SK-N-SH (cell line): ENCODE measurements around the gene LIME1. TPM values are rescaled to one million over a fixed set of nuclear protein-coding genes. Genes with fewer than 3 reads are reported as not detected.

Experiments used
- CTCF ChIA-PET: fragments of 300-600, 350-600 bp; formaldehyde crosslinking; extraction: SDS; loops from one replicate; lab custom pipeline; 2021; lab: Yijun Ruan, JAX
- POLR2A ChIA-PET: fragments of 350-600 bp; sonication (Branson Sonifier 250); formaldehyde crosslinking; extraction: SDS; loops from one replicate; lab custom pipeline; 2020; ENCODE audit warnings: antibody characterized with exemption, inconsistent platforms; lab: Yijun Ruan, JAX
- DNase-seq: peaks from one replicate; pipeline ENCODE4 v3.0.0; 2012
- H2AFZ ChIP-seq: fragments of 200-600 bp; sonication (generic); 2 replicates; pipeline ENCODE4 v1.8.1; 2016; ENCODE audit warnings: antibody characterized with exemption, mild to moderate bottlenecking, low read depth
- H3F3A ChIP-seq: fragments of 200-600 bp; sonication (generic); replicated peaks from 2 replicates; pipeline ENCODE3; 2016; ENCODE audit warnings: antibody characterized with exemption, mild to moderate bottlenecking; ENCODE audit not compliant: insufficient read depth
- H3K27ac ChIP-seq, 2 experiments: fragments of 200-500 bp in 1 of 2; fragments of 200-600 bp in 1 of 2; sonication (Bioruptor generic) in 1 of 2; sonication (generic), shearing (Covaris generic) in 1 of 2; 2 replicates each; pipeline versions ENCODE4 v1.5.1 to v1.6.1; 2014 to 2016; ENCODE audit warnings: low read depth in 2 of 2, inconsistent platforms in 1 of 2, low read length in 1 of 2, mild to moderate bottlenecking in 1 of 2, mixed read lengths in 1 of 2
- H3K27me3 ChIP-seq: fragments of 200-600 bp; sonication (generic), shearing (Covaris generic); 2 replicates; pipeline ENCODE4 v1.6.1; 2016; ENCODE audit warnings: mixed run types; ENCODE audit not compliant: insufficient read depth
- H3K36me3 ChIP-seq, 2 experiments: fragments of 200-500 bp in 1 of 2; fragments of 200-600 bp in 1 of 2; sonication (Bioruptor generic) in 1 of 2; sonication (generic) in 1 of 2; replicated peaks in 1 of 2; 2 replicates each; pipeline versions ENCODE3 to v1.5.1; 2014 to 2016; ENCODE audit warnings: low read length in 1 of 2, mild to moderate bottlenecking in 1 of 2; ENCODE audit not compliant: insufficient read depth in 2 of 2, control insufficient read depth in 1 of 2
- H3K4me1 ChIP-seq, 2 experiments: fragments of 200-500 bp in 1 of 2; fragments of 200-600 bp in 1 of 2; sonication (Bioruptor generic) in 1 of 2; sonication (generic), shearing (Covaris generic) in 1 of 2; 2 replicates each; pipeline versions ENCODE4 v1.5.1 to v1.6.1; 2014 to 2016; ENCODE audit warnings: low read depth in 1 of 2, low read length in 1 of 2, mixed run types in 1 of 2; ENCODE audit not compliant: insufficient read depth in 2 of 2, control insufficient read depth in 1 of 2
- H3K4me2 ChIP-seq: fragments of 200-600 bp; sonication (generic), shearing (Covaris generic); 2 replicates; pipeline ENCODE4 v1.6.1; 2017; ENCODE audit warnings: mixed run types
- H3K4me3 ChIP-seq, 2 experiments: fragments of 200-500 bp in 1 of 2; fragments of 200-600 bp in 1 of 2; sonication (Bioruptor generic) in 1 of 2; sonication (generic), shearing (Covaris generic) in 1 of 2; 2 replicates each; pipeline versions ENCODE4 v1.5.1 to v1.8.1; 2014 to 2016; ENCODE audit warnings: low read depth in 2 of 2, inconsistent platforms in 1 of 2, low read length in 1 of 2, mild to moderate bottlenecking in 1 of 2, mixed read lengths in 1 of 2, moderate library complexity in 1 of 2
- H3K79me2 ChIP-seq: fragments of 200-600 bp; sonication (generic); 2 replicates; pipeline ENCODE4 v1.8.1; 2017; ENCODE audit warnings: mild to moderate bottlenecking; ENCODE audit not compliant: insufficient read depth
- H3K9ac ChIP-seq: fragments of 200-600 bp; sonication (generic); 2 replicates; pipeline ENCODE4 v1.6.1; 2017; ENCODE audit warnings: mixed run types
- H3K9me2 ChIP-seq: fragments of 200-600 bp; sonication (generic); 2 replicates; pipeline ENCODE4 v1.6.1; 2017; ENCODE audit warnings: mixed run types
- H3K9me3 ChIP-seq: fragments of 200-600 bp; sonication (generic); 2 replicates; pipeline ENCODE4 v1.6.1; 2017; ENCODE audit warnings: mixed run types, mild to moderate bottlenecking, moderate library complexity
- H4K20me1 ChIP-seq: fragments of 200-600 bp; sonication (generic); 2 replicates; pipeline ENCODE4 v1.6.1; 2017; ENCODE audit warnings: mild to moderate bottlenecking, mixed run types; ENCODE audit not compliant: insufficient read depth
- EP300 ChIP-seq, 2 experiments: IDR thresholded peaks; 2 replicates each; pipeline versions ENCODE4 v1.4.0 to v1.6.1; 2012; ENCODE audit warnings: borderline replicate concordance in 1 of 2, low read depth in 1 of 2, low read length in 1 of 2
- EZH2phosphoT487 ChIP-seq: fragments of 200-600 bp; sonication (generic); IDR thresholded peaks from 2 replicates; pipeline ENCODE4 v1.6.1; 2017; ENCODE audit warnings: low read depth, mixed run types, mild to moderate bottlenecking, antibody characterized with exemption, moderate library complexity, borderline replicate concordance
- FOSL2 ChIP-seq: IDR thresholded peaks from 2 replicates; pipeline ENCODE4 v1.4.0; 2012; ENCODE audit warnings: low read depth, mild to moderate bottlenecking, moderate library complexity, borderline replicate concordance
- FOXM1 ChIP-seq: IDR thresholded peaks from 2 replicates; pipeline ENCODE4 v1.4.0; 2012; ENCODE audit warnings: low read depth, mild to moderate bottlenecking
- GABPA ChIP-seq: IDR thresholded peaks from 2 replicates; pipeline ENCODE4 v1.4.0; 2012; ENCODE audit warnings: low read depth, mild to moderate bottlenecking
- GATA2 ChIP-seq: sonication (generic); formaldehyde crosslinking; IDR thresholded peaks from 2 replicates; pipeline ENCODE4 v1.5.0; 2020; ENCODE audit warnings: mild to moderate bottlenecking, missing genetic modification reagents
- MEF2A ChIP-seq: IDR thresholded peaks from 2 replicates; pipeline ENCODE4 v1.4.0; 2012; ENCODE audit warnings: low read depth, borderline replicate concordance
- NFIC ChIP-seq: IDR thresholded peaks from 2 replicates; pipeline ENCODE4 v1.4.0; 2012; ENCODE audit warnings: borderline replicate concordance
- RAD21 ChIP-seq: IDR thresholded peaks from 2 replicates; pipeline ENCODE4 v1.6.1; 2012; ENCODE audit warnings: mild to moderate bottlenecking, low read length
- RFX5 ChIP-seq: IDR thresholded peaks from 2 replicates; pipeline ENCODE4 v1.6.1; 2012; ENCODE audit warnings: mild to moderate bottlenecking, improper control_type of control experiment, low read length
- RXRA ChIP-seq: IDR thresholded peaks from 2 replicates; pipeline ENCODE4 v1.4.0; 2012; ENCODE audit warnings: low read depth, mild to moderate bottlenecking, borderline replicate concordance
- SIN3A ChIP-seq: IDR thresholded peaks from 2 replicates; pipeline ENCODE4 v1.6.1; 2012; ENCODE audit warnings: low read depth, mild to moderate bottlenecking, low read length, moderate library complexity, borderline replicate concordance
- SMC3 ChIP-seq: IDR thresholded peaks from 2 replicates; pipeline ENCODE4 v1.6.1; 2012; ENCODE audit warnings: low read depth, low read length, improper control_type of control experiment
- TAF1 ChIP-seq: IDR thresholded peaks from 2 replicates; pipeline ENCODE4 v1.6.1; 2012; ENCODE audit warnings: low read depth, mild to moderate bottlenecking, low read length, moderate library complexity, borderline replicate concordance
- TEAD4 ChIP-seq: IDR thresholded peaks from 2 replicates; pipeline ENCODE4 v1.4.0; 2012; ENCODE audit warnings: mild to moderate bottlenecking, borderline replicate concordance; ENCODE audit not compliant: insufficient read depth
- YY1 ChIP-seq: IDR thresholded peaks from 2 replicates; pipeline ENCODE4 v1.4.0; 2012; ENCODE audit warnings: low read depth, mild to moderate bottlenecking
- WGBS: methylation state at CpG from one replicate; pipeline ENCODE4 v1.1.6; 2017; ENCODE audit warnings: low lambda C conversion rate; 5-methylcytosine and 5-hydroxymethylcytosine counted together
- polyA plus RNA-seq, 3 experiments: library from polyadenylated mRNA; depleted of rRNA; stranded (reverse); fragments of >200 nt; gene quantifications; 2 replicates each; pipeline ENCODE4 v1.2.3, GENCODE V29; 2012
- TF ChIP-seq, protein P1 (sequence below): IDR thresholded peaks from 2 replicates; pipeline ENCODE4 v1.4.0; 2012; ENCODE audit warnings: low read depth, borderline replicate concordance
- TF ChIP-seq, protein P2 (sequence below): fragments of 150-350 bp; IDR thresholded peaks from 2 replicates; pipeline ENCODE4 v1.6.1; 2016; ENCODE audit warnings: mild to moderate bottlenecking, low read depth, low read length
- TF ChIP-seq, protein P3 (sequence below): IDR thresholded peaks from 2 replicates; pipeline ENCODE4 v1.4.0; 2012; ENCODE audit warnings: low read depth, borderline replicate concordance
- TF ChIP-seq, protein P4 (sequence below): IDR thresholded peaks from 2 replicates; pipeline ENCODE4 v1.4.0; 2012; ENCODE audit warnings: low read depth
- TF ChIP-seq, protein P5 (sequence below): fragments of 150-350 bp; IDR thresholded peaks from 2 replicates; pipeline ENCODE4 v1.6.1; 2017; ENCODE audit warnings: antibody characterized with exemption, low read length, low read depth, borderline replicate concordance

The LIME1 gene
- polyA plus RNA-seq, 1 of the 3 experiments (the other 2 are of a cell fraction): 10.9 TPM

- H3K9me2 ChIP-seq: no peaks in the 10 kb centered on the region
- DNase-seq: no peak
- no peak overlapping the region for H3K27ac ChIP-seq
- WGBS: 64% methylated on average over 8 of the region's 16 CpGs
- H3K27me3 ChIP-seq: no peaks in the 10 kb centered on the region
- H3K4me3 ChIP-seq: no peak overlapping the region
- ChIA-PET POLR2A (no interaction called here), CTCF (interaction anchor here (0.7 to 5.6 kb wide), 9 partner anchors 9 to 254 kb away, joined by 3 to 103 read pairs (median 4); partner anchors contain the start of gene UCKL1)
- H3K9me3 ChIP-seq: no peaks in the 10 kb centered on the region
- no peaks in the 10 kb centered on the region for H3K79me2 ChIP-seq
- H3K4me1 ChIP-seq: no peaks in the 10 kb centered on the region
- no peak overlapping the region for H2AFZ ChIP-seq
- H3F3A ChIP-seq: no peaks in the 10 kb centered on the region
- H4K20me1 ChIP-seq: no peaks in the 10 kb centered on the region
- H3K9ac ChIP-seq: no peak overlapping the region
- no peak overlapping the region for H3K4me2 ChIP-seq
- H3K36me3 ChIP-seq: no peaks in the 10 kb centered on the region
- TF ChIP-seq FOXM1 (no peak), SIN3A (no peak), RAD21 (no peak), FOSL2 (no peak), NFIC (no peak), MEF2A (no peak), TAF1 (no peak)
- TF ChIP-seq, protein P1, sequence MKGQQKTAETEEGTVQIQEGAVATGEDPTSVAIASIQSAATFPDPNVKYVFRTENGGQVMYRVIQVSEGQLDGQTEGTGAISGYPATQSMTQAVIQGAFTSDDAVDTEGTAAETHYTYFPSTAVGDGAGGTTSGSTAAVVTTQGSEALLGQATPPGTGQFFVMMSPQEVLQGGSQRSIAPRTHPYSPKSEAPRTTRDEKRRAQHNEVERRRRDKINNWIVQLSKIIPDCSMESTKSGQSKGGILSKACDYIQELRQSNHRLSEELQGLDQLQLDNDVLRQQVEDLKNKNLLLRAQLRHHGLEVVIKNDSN: no peak
- TF ChIP-seq, protein P2, sequence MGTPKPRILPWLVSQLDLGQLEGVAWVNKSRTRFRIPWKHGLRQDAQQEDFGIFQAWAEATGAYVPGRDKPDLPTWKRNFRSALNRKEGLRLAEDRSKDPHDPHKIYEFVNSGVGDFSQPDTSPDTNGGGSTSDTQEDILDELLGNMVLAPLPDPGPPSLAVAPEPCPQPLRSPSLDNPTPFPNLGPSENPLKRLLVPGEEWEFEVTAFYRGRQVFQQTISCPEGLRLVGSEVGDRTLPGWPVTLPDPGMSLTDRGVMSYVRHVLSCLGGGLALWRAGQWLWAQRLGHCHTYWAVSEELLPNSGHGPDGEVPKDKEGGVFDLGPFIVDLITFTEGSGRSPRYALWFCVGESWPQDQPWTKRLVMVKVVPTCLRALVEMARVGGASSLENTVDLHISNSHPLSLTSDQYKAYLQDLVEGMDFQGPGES: no peak
These were observed 47.5 kb downstream of the LIME1 start for GRCh38 chr20:63783970-63784369.

GRCh38 chr20:63785691-63786131 lies 49.2 kb downstream of the LIME1 start:
- POLR2A ChIA-PET: no interaction called here

More at GRCh38 chr20:63785691-63786131, 49.2 kb downstream of the LIME1 start:
- H3K36me3 ChIP-seq: no peaks in the 10 kb centered on the region
- 53% methylated on average over 14 of the region's 14 CpGs for WGBS
- no peaks in the 10 kb centered on the region for H3K27me3 ChIP-seq
- no peaks in the 10 kb centered on the region for H3K4me1 ChIP-seq
- H2AFZ ChIP-seq: no peak overlapping the region
- no peak overlapping the region for H3K9ac ChIP-seq
- no peaks in the 10 kb centered on the region for H3F3A ChIP-seq
- H3K27ac ChIP-seq: no peak overlapping the region
- H3K79me2 ChIP-seq: no peaks in the 10 kb centered on the region
- no peaks in the 10 kb centered on the region for H3K9me3 ChIP-seq
- H3K4me2 ChIP-seq: no peak overlapping the region
- no peaks in the 10 kb centered on the region for H4K20me1 ChIP-seq
- H3K9me2 ChIP-seq: no peaks in the 10 kb centered on the region
- CTCF ChIA-PET: interaction anchor here (0.7 to 5.6 kb wide), 35 partner anchors 9 to 335 kb away, joined by 3 to 103 read pairs (median 5); partner anchors contain the start of genes PTK6 and TPD52L2
- TF ChIP-seq TEAD4: no peak
- TF ChIP-seq RFX5: no peak
- TF ChIP-seq GABPA: no peak
- TF ChIP-seq, protein P3, sequence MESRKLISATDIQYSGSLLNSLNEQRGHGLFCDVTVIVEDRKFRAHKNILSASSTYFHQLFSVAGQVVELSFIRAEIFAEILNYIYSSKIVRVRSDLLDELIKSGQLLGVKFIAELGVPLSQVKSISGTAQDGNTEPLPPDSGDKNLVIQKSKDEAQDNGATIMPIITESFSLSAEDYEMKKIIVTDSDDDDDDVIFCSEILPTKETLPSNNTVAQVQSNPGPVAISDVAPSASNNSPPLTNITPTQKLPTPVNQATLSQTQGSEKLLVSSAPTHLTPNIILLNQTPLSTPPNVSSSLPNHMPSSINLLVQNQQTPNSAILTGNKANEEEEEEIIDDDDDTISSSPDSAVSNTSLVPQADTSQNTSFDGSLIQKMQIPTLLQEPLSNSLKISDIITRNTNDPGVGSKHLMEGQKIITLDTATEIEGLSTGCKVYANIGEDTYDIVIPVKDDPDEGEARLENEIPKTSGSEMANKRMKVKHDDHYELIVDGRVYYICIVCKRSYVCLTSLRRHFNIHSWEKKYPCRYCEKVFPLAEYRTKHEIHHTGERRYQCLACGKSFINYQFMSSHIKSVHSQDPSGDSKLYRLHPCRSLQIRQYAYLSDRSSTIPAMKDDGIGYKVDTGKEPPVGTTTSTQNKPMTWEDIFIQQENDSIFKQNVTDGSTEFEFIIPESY: no peak
- TF ChIP-seq SMC3: no peak
- TF ChIP-seq, protein P4, sequence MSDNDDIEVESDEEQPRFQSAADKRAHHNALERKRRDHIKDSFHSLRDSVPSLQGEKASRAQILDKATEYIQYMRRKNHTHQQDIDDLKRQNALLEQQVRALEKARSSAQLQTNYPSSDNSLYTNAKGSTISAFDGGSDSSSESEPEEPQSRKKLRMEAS: no peak
- TF ChIP-seq RXRA: no peak
- TF ChIP-seq, protein P1: no peak
- no peak for TF ChIP-seq EZH2phosphoT487
- no peak for TF ChIP-seq MEF2A
- no peak for TF ChIP-seq FOXM1
- no peak for TF ChIP-seq YY1
- no peak for TF ChIP-seq FOSL2
- no peak for TF ChIP-seq GATA2 (CRISPR knock-in tag)
- no peak for TF ChIP-seq EP300 (IDR thresholded peaks at IDR 0.05; ENCODE audit: borderline replicate concordance in 1 of 2, low read depth in 1 of 2, low read length in 1 of 2)
- TF ChIP-seq, protein P5, sequence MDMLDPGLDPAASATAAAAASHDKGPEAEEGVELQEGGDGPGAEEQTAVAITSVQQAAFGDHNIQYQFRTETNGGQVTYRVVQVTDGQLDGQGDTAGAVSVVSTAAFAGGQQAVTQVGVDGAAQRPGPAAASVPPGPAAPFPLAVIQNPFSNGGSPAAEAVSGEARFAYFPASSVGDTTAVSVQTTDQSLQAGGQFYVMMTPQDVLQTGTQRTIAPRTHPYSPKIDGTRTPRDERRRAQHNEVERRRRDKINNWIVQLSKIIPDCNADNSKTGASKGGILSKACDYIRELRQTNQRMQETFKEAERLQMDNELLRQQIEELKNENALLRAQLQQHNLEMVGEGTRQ: no peak
- TF ChIP-seq, all 33 proteins: peak for 0
- H3K4me3 ChIP-seq: no peak overlapping the region
- DNase-seq: no peak
